DND-41 (cell line): ENCODE results near the gene GALNT7.

ENCODE experiments used
- ATAC-seq: fragments of 200-7000 bp; cut with Tn5 transposase; 3 replicates; pipeline ENCODE4 v1.9.1; 2021; ENCODE audit warnings: low read depth; ENCODE audit not compliant: insufficient read depth
- DNase-seq: peaks from one replicate; pipeline ENCODE4 v3.0.0-alpha.2; 2020
- H2AFZ ChIP-seq: 2 replicates; pipeline ENCODE4 v1.6.0; 2012; ENCODE audit warnings: low read depth, low read length
- H3K27ac ChIP-seq: 2 replicates; pipeline ENCODE4 v1.5.1; 2012; ENCODE audit warnings: low read length, inconsistent platforms
- H3K27me3 ChIP-seq: fragments of 200-600 bp; sonication (generic); 2 replicates; pipeline ENCODE4 v1.6.0; 2012; ENCODE audit warnings: low read length, mild to moderate bottlenecking, inconsistent platforms; ENCODE audit not compliant: insufficient read depth, poor library complexity
- H3K36me3 ChIP-seq: 2 replicates; pipeline ENCODE4 v1.5.1; 2012; ENCODE audit warnings: low read length, inconsistent platforms; ENCODE audit not compliant: insufficient read depth
- H3K4me1 ChIP-seq: 2 replicates; pipeline ENCODE4 v1.5.1; 2012; ENCODE audit warnings: mild to moderate bottlenecking, low read length; ENCODE audit not compliant: insufficient read depth
- H3K4me2 ChIP-seq: 2 replicates; pipeline ENCODE4 v1.6.0; 2012; ENCODE audit warnings: mild to moderate bottlenecking, moderate library complexity, low read length, inconsistent platforms; ENCODE audit not compliant: insufficient read depth
- H3K4me3 ChIP-seq, 2 experiments: fragments of 200-600 bp in 1 of 2; shearing (Covaris generic) in 1 of 2; 2 replicates each; pipeline ENCODE4 v1.5.1; 2012 to 2016; ENCODE audit warnings: inconsistent platforms in 2 of 2, low read length in 2 of 2, mild to moderate bottlenecking in 2 of 2, low read depth in 1 of 2, moderate library complexity in 1 of 2
- H3K79me2 ChIP-seq: 2 replicates; pipeline ENCODE4 v1.6.0; 2012; ENCODE audit warnings: low read length, inconsistent platforms; ENCODE audit not compliant: insufficient read depth
- H3K9ac ChIP-seq: 2 replicates; pipeline ENCODE4 v1.6.0; 2012; ENCODE audit warnings: low read depth, mild to moderate bottlenecking, inconsistent platforms, low read length, moderate library complexity
- H3K9me3 ChIP-seq: 2 replicates; pipeline ENCODE4 v1.5.1; 2012; ENCODE audit warnings: low read length, moderate library complexity, mild to moderate bottlenecking, inconsistent platforms; ENCODE audit not compliant: insufficient read depth, severe bottlenecking
- H4K20me1 ChIP-seq: 2 replicates; pipeline ENCODE4 v1.6.0; 2012; ENCODE audit warnings: low read length; ENCODE audit not compliant: insufficient read depth
- EZH2 ChIP-seq: IDR thresholded peaks from 3 replicates; pipeline ENCODE4 v1.6.1; 2012; ENCODE audit warnings: borderline replicate concordance, low read depth, mild to moderate bottlenecking, moderate library complexity, low read length, inconsistent platforms; ENCODE audit not compliant: severe bottlenecking
- TF ChIP-seq, protein P1 (sequence below): IDR thresholded peaks from 2 replicates; pipeline ENCODE4 v1.5.1; 2012; ENCODE audit warnings: borderline replicate concordance, low read length, moderate library complexity, mild to moderate bottlenecking; ENCODE audit not compliant: poor library complexity, severe bottlenecking; ENCODE audit errors: extremely low read depth

The GALNT7 gene

GRCh38 chr4:173240696-173241095 is 72.1 kb downstream of the GALNT7 start:
- no peaks in the 10 kb centered on the region for H3K36me3 ChIP-seq
- peak overlapping the region; percentile 58; the same call in 1 of the 2 replicates for H3K27ac ChIP-seq
- peaks cover 21% of the 10 kb centered on the region for H4K20me1 ChIP-seq
- no peak overlapping the region for H3K9ac ChIP-seq
- DNase-seq (no peak), ATAC-seq (no peak)
- no peak overlapping the region for H3K4me3 ChIP-seq
- H3K27me3 ChIP-seq, result no peaks in the 10 kb centered on the region
- no peak overlapping the region for H3K4me2 ChIP-seq
- TF ChIP-seq, protein P1, sequence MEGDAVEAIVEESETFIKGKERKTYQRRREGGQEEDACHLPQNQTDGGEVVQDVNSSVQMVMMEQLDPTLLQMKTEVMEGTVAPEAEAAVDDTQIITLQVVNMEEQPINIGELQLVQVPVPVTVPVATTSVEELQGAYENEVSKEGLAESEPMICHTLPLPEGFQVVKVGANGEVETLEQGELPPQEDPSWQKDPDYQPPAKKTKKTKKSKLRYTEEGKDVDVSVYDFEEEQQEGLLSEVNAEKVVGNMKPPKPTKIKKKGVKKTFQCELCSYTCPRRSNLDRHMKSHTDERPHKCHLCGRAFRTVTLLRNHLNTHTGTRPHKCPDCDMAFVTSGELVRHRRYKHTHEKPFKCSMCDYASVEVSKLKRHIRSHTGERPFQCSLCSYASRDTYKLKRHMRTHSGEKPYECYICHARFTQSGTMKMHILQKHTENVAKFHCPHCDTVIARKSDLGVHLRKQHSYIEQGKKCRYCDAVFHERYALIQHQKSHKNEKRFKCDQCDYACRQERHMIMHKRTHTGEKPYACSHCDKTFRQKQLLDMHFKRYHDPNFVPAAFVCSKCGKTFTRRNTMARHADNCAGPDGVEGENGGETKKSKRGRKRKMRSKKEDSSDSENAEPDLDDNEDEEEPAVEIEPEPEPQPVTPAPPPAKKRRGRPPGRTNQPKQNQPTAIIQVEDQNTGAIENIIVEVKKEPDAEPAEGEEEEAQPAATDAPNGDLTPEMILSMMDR, result no peak
- TF ChIP-seq EZH2, result no peak
- no peaks in the 10 kb centered on the region for H3K9me3 ChIP-seq
- H3K4me1 ChIP-seq, result peaks cover 89% of the 10 kb centered on the region
- peaks cover 99% of the 10 kb centered on the region for H3K79me2 ChIP-seq
- H2AFZ ChIP-seq, result no peak overlapping the region

GRCh38 chr4:173242466-173243250 is 74.0 kb downstream of the GALNT7 start:
- Histone ChIP-seq H3K4me1 (peaks cover 85% of the 10 kb centered on the region), H3K9ac (peak overlapping the region; percentile 28), H3K4me2 (peak overlapping the region; percentile 51), H3K27ac (peak overlapping the region; percentile 76), H3K9me3 (no peaks in the 10 kb centered on the region), H3K36me3 (peaks cover under 1% of the 10 kb centered on the region), H3K4me3 (peak overlapping the region in 1 of 2 experiments; percentile 10; a peak in 2 of 4 replicates), H3K79me2 (peaks cover 99% of the 10 kb centered on the region), H4K20me1 (peaks cover 9% of the 10 kb centered on the region), H3K27me3 (no peaks in the 10 kb centered on the region), H2AFZ (no peak overlapping the region)
- ATAC-seq (peak; percentile 97), DNase-seq (peak; percentile 86)
- TF ChIP-seq, protein P1, result no peak
- TF ChIP-seq EZH2, result no peak

DNA sequence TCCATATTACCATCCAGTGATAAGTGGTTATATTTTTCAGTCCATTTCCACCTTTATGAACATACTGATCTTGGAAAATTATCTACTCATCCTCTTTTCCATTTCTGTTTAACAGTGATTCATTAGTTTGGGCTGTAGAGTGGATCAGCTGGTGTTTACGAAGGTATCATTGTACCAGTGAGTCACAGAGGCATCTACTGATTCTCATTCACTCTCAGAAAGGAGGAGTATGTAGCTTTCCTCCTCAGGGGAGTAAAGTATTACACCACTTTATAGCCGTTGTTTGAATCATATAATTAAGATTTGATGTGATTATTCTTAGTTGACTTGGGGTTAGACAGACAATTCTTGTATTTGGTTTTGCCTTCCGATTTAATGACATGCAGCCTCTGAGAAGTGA is 74.7 kb downstream of the GALNT7 start:
- peaks cover 99% of the 10 kb centered on the region for H3K79me2 ChIP-seq
- peak overlapping the region; percentile 76 for H3K27ac ChIP-seq
- peak overlapping the region; percentile 51 for H3K4me2 ChIP-seq

More for the DNA sequence above, 74.7 kb downstream of the GALNT7 start:
- no peak overlapping the region for H2AFZ ChIP-seq
- DNase-seq (no peak), ATAC-seq (no peak)
- H3K9ac ChIP-seq, result no peak overlapping the region
- TF ChIP-seq EZH2, result no peak
- TF ChIP-seq, protein P1, result no peak
- peaks cover 88% of the 10 kb centered on the region for H3K4me1 ChIP-seq
- H3K9me3 ChIP-seq, result no peaks in the 10 kb centered on the region
- peaks cover 7% of the 10 kb centered on the region for H3K36me3 ChIP-seq
- no peaks in the 10 kb centered on the region for H3K27me3 ChIP-seq
- no peak overlapping the region for H3K4me3 ChIP-seq
- peaks cover 9% of the 10 kb centered on the region for H4K20me1 ChIP-seq
